HG02798 (cell line): ENCODE results near the gene ANKRD13B.

Experiments
- ATAC-seq: cut with Tn5 transposase; IDR thresholded peaks from one replicate; pipeline ENCODE4 v1.9.1; 2021; ENCODE audit warnings: mild to moderate bottlenecking; ENCODE audit not compliant: unreplicated experiment, poor library complexity

ANKRD13B gene

DNA sequence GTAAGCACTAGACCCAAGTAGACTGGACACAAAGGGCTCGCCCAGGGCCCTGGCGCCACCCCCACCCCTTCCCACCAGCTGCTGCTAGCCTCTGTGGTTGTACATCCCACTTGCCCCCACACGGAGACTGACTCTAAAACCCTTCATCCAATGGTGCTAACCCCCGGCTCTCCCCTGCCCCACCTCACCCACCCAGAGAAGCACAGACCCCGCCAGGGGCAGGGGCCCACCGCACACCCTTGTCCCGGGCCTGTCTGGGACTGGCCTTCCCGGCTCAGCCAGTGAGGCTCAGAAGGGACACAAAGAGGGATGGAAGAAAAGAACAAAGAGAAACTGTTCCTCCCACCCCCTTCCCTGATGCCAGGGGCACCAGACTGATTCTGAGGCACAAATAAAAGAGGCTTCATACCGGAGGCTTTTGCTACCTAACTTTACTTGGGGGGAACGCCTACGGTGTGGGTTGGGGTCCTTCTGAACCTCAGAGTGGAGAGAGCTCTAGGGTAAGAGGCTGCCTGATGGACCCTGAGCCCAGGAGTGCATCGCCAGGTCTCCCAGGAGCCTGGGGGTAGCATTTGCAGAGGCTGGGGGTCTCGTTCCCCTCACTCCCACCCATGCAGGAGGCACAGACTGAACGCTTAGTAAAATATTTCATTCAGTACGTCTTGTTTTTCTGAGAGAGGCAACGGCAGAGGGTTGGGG is 21.6 kb downstream of the ANKRD13B start:
- ATAC-seq, result no peak

DNA sequence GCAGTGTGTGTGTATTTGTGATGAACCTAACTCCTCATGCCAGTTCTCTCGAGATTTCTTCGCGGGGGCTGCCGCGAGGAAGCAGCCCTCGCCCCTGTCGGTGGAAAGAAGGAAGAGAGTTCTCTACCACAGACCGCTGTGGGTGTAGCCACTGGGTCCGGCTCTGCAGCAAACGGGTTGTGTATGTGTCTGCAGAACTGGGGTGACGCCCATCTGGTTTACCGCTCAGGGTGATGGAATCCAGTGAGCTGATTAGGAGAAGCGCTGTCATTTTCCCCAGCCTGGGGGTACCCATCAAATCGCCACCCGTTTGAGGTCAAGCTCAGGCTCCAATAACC is 22.1 kb downstream of the ANKRD13B start:
- no peak for ATAC-seq

DNA sequence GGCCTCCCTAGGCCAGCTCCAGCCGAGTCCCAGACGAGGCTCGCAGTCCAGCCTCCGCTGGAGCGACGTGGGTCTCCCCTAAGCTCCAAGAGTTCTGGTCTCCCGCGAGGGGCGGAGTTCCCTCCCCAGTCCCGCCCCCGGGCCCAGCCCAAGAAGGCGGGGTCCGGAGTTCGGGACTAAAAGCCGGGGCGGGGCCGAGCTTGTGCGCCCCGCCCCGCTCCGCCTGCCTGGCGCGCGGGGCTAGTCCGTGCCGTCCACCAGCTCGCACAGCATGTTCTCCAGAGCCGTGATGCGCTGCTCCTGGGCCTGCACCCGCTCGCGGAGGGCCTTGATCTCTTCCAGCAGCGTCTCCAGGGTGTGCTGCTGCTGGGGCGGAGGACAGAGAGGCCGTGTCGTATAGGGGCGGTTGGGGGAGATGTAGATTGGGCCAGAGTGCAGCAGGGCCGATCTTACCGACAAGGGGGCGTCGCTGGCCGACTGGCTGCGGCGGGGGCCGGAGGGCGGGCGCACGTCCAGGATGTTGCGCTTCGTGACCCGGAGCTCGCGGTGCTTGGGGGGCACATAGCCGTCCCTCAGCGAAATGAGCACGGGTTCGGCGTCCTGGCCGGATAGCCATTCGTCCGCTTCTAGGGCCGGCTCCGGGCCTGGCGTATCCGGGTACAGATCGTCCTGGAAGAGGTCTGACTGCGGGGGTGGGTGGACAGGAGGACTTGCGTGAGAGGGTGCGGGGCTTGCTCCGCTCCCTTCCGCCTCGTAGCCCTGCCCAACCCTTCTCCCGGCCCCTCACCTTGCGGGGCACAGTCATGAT is 22.8 kb downstream of the ANKRD13B start:
- ATAC-seq, result peak; percentile 65

DNA sequence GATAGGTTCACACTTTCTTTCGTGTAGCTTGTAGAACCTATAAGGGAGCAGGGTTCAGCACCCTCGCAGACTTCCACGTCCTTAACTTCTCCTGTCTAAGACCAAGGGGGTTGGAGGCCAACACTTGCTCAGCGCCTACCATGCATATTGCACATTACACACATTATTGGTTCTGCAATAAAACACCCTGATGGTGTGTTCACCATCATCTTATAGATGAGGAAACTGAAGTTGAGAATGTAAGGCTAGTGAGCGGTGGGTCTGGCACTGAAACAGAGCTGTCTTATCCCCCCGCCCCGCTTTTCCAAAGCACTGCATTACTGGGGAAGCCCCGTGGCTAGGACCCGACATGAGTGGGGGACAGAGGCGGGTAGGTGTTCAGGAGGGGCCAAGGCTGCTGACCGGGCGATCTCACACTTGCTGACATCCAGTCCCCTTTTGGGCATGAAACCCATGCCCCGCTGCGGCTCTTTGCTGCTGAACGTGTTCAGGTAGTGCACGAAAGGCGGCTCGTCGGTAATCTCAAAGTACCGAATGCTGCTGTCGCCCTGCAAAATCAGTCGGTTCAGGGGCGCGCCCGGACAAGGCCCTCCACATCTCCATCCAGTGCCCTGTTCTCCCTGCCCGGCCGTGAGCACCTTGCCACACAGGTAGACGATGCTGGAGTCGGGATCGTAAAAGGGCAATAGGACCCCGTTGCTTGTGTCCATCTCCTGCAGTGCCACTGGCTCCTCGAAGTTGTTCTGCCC is 23.5 kb downstream of the ANKRD13B start:
- no peak for ATAC-seq

DNA sequence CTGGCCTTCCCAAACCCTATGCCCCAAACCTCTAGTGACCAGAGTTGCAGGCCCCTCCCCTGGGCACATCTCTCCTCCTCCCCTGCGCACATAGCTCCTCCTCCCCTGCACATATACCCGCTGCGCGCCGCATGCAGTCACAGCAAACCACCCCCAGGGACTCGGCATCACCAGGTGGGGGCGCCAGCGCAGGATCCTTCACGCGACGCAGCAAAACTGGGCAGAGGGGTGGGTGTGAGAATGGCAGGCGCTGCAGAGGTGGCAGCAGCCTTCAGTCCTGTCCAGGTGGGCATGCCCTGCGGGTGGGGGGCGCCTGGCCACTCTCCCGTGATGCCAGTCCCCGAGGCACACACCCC is 24.2 kb downstream of the ANKRD13B start:
- ATAC-seq, result peak; percentile 54

DNA sequence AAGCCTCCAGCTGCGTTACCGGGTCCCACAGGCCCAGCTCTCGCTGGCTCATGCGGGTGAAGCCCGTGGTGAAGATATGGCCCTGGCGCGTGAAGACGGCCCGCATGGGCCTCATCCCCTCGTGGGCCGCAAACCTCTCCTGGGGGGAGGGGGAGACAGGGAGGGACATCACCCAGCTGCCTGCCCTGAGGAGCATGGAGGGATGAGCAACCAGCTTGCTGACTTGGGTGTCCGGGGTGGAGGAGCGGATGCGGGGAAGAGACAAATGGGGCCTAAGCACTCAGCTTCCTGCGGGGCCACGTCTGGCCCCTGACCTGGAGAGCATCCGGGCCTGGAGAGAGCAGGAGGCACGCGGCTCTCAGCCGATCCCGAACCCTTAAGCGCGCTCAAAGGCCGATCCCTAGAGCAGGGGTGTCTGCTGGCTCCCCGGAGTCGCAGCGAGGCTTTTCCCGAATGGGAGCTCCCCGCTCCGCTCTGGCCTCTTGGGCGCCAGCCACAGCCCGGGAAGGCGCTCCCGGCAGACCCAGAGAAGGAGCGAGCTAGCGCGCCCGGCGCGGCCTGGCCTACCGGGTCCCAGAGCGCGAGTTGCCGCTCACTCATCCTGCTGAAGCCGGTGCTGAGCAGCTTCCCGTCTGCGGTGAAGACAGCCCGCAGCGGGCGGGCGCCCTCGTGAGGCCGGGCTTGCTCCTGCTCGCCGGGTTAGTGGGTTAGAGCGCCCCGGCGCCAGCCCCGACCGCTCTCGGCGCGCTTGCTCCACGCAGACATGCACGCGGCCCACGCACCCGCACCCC is 24.7 kb downstream of the ANKRD13B start:
- peak; percentile 32 for ATAC-seq

DNA sequence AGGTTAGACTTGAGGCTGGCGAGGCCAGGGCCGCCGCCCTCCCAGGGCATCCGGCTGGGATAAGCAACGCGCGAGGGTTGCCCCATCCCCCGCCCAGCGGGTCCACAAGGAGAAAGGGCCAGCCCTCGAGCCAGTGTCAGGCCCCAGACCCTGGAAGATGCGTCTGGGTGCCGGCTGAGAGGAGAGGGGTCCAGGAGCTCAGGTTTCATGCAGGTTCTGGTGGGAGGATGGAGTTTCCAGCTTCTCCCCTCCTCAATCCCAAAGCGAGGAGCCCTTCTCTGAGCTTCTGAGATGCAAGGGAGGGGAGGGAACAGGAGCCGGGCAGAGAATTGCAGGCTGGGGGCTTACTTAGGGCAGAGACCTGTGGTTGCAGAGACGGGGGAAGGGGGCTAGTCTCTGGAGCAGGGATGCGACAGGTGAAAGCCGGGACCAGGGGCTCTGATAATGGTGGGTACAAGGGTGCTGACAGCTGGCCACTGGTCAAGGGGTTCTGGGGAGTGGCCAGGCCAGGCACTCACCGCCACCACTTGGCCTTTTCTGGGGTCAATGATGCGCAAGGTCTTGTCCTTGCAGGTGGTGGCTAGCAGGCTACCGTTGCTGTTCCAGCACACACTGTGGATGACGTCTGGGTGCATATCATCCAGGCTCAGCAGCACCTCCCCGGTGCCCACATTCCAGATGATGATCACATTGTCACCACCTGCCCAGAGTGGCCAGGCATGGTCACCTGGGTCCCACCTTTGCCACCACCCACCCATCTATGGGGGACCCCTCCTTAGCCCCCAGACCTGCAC is 25.5 kb downstream of the ANKRD13B start:
- no peak for ATAC-seq

DNA sequence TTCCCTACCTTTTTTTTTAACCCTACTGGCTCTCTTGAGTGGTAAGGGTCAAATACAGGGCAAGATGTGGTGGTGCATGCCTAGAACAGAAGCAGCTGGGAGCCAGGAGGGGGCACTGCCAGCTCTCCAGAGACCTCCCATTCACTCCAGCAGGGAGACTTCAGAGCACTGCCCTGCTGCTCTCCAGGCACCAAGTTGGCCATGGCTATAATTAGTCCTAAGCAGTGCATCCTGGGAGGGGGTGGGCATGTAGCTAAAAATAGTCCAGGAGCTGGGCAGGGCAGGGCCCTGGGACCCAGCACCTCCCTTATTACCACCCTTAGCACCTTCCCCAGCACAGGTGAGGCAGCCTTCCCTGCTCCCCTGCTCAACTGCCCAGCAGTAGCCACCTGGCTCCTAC is 26.3 kb downstream of the ANKRD13B start:
- no peak for ATAC-seq

DNA sequence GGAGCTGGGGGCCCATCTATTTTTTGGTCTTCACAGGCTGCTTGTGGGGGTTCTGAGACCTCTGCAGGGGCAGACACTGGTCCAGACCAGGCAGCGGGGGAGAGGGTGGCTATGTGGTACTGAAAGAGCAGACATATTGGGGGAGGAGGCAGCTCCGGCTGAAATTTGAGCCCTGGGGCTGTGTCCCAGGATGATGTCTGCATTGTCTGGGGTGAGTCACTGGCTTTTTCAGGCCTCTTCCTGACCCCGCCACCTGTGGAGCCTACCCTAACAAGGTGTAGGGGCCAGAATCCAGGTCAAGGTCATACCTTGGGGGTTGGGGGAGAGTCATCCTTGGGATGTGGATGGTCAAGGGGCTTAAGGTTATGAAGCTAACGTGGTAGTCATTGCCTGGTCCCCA is 27.3 kb downstream of the ANKRD13B start:
- ATAC-seq, result no peak

DNA sequence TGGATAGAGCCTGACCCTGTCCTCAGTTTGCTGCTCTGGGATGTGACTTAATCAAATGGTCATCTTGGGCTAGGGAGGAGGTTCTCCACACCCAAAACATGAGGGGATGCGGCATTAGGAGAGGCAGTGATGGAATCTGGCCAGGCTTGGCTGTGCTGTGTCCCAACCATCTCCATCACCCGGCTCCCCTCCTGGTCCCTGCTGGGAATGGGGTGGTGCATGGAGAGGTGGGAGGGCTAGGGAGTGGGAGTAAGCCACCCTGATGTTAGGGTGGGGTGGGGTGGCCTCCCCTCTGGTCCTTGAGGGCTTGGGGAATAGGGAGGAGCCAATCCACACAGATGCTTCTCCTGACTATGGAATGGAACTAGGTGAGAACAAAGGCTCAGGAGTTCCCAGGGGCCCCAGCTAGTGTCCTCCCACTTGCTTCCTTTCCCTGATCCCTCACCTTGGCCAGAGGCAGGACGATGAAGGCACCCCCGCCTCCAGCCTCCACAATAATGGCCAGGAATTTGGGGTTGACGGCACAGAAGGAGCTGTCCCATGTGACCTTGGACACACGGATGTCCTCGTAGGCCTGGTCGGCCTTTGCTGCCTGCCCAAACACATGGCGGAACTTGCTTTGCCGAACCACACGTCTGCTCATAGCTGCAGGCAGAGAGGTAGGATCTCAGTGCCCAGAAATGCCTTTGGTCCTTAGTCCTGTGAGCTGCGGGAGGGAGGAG is 28.0 kb downstream of the ANKRD13B start:
- ATAC-seq, result no peak

DNA sequence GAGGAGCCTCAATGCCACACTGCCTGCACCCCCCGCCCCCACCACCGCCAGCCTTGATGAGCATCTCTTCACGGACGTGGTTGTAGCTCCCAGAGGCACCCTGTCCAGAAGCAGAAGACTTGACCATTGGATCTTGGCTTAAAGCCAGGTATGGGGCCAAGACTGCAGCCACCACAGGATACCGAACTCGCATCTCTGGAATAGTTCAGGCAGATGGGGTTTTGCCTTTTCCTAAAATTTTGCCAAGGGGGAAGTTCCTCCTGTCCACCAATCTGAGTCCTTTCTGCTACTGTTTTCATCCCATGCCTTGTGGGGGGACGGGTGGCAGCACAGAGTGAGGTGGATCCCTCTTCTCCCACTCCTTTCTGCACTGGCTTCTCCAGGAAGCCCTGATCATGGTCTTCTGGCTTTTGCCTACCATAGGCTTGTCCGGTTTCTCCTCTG is 28.8 kb downstream of the ANKRD13B start:
- ATAC-seq, result no peak

DNA sequence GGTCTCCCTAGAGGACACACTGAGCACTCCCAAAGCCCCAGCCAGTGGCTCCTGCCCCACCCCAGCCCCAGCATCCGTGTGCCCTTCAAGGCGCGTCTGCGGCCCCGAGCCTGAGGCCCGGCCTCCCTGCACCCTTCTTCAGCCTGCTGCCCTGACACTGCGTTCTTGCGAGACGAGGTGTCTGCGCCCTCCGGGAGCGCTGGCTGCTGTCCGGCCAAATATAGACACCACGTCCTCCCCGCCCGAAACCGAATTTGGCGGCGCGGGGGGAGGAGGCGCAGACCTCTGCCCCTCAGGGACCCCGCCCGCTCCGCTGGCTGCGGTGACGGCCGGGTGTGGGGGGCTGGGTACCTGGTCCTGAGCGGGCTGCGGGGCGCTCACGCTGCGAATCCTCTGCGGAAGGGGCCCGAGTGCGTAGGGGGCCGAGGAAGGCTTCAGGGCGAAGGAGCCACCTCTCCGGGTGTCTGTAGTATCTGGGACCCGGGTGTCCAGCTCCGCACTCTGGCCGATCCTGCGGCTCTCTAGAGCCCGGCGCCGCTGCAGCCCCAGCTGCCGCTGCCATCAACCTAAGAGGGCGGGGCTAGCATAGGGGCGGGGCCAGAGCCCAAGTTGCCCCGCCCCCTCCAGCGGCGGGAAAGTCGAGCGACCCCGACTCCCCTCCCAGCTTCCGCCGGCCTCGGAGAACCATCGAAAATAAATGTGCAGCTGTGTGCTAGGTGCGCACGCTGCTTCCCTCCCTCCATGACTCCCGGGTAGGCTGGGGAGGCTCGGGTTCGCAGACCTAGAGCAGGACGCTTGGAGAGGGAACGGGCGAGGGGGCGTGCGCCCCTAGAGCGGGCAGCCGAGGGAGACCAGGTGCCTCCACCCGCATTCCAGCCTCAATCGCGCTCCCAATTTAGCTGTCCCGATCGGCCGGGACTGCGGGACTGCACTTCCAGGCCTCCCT is 29.7 kb downstream of the ANKRD13B start, which contains the start of gene CORO6:
TSS of gene CORO6 (minus strand) at position 576 of the 946 bp plus-strand sequence. CDS start 1,491 bp downstream, outside the sequence.
- ATAC-seq, result peak; percentile 53

DNA sequence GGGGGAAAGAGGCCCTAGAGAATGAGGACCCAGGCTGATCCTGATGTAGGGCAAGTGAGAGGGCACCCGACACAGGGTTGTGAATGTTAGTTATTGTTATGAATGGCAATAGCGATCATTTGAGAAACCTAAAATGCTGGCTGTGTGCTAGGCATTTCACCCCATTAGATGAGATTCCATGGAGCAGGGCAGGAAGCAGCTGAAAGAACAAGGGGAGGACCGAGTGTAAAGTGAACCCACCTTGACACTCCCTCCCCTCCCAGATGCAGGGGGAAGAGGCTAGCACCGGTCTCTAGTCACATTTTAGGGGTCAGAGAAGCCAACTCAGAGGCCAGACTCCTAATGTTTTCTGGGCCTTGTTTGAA is 30.3 kb downstream of the ANKRD13B start:
- ATAC-seq, result no peak

DNA sequence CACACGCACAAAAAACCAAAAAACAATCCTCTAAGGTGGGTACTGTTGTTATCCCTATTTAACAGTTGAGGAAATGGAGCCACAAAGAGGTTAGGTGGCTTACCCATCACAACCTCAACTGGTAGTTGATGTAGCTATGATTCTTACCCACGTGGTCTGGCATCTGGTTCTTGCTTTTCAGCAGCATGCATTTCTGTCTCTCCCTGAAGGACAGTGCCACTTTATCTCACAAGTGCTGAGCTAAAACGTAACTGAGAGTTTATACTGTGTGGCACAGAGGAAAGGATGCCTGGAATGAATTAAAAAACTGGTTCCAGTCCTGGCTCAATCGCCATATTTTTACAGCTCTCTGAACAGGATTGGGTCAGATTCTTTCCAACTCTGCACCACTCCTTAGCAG is 31.7 kb downstream of the ANKRD13B start:
- no peak for ATAC-seq

DNA sequence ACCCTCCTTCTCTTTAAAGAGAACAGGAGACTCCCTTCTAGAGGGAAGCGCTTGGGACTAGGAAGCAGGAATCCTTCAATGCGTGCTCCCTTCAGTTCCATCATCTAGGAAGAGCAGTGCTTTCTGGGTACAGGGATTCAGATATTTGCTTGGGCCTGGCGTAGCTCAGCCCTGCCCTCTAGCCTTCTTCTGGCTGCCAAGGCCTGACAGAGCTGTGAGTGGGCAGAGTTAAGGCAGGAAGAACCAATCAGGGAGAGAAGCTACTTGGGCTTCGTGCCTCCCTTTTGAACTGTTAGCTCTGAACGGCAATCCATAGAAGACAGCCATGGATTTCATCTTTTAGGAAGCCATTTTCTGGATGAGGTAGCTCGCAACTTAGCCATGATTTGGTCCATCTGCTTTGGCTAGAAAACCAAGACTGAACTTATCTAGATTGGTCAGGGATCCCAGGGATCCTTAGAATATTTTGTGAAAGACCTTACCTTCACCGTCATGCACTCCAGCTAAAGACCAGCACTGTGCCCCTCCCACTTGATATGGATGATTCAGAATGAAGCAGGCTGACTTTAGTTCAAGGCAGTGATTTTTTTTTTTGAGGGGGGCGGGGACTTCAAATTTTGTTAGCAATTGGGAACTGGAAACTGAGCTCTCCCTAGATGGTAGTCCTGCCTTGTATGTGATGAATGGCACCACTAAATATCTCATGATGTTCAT is 32.3 kb downstream of the ANKRD13B start:
- no peak for ATAC-seq

DNA sequence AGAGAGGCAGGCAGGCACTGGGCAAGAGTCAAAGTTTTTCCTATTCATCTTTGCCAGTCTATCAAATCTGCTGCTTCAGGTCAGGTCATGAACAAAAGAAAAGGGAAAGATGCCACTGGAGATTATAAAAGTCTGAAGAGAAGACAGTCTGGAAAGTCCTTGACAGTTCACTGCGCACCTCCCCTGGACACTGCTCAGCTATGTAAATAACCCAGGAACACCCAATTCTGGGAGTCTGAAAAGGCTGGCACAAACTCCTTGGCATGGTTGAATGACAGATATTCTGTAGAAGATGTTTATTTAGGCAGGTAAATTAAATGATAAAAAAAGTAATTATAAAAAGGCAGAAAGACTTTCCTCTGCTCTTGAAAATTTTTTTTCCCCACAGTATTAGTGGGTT is 35.0 kb downstream of the ANKRD13B start:
- ATAC-seq, result no peak

DNA sequence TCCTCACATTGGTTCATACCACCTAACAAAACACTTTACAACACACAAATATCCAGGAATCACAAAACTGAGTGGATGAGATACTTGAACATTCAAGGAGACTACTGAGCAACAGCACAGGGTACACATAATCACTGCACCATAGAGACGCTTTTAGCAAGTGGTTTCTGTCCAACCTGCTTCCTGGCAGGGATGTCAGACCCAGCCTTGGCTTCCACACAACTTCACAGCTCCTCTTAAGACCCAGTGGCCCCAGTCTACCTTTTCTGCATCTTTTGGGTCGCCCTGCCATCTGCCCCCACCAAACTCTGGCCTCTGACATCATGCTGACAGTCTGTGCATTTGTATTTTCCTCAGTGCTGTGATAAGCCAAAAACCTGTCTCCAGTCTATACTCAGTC is 35.7 kb downstream of the ANKRD13B start:
- no peak for ATAC-seq
